HEK293 (cell line): ENCODE measurements around the gene LIN52.

Experiments used
- CTCF ChIA-PET: fragments of 350-600 bp; formaldehyde crosslinking; extraction: SDS; loops from one replicate; lab custom pipeline; 2021; ENCODE audit warnings: antibody characterized with exemption; lab: Yijun Ruan, JAX
- POLR2A ChIA-PET: fragments of 300-600 bp; formaldehyde crosslinking; extraction: SDS; loops from one replicate; lab custom pipeline; 2020; ENCODE audit warnings: antibody characterized with exemption, inconsistent platforms; lab: Yijun Ruan, JAX
- H3K27ac ChIP-seq: fragments of 200-500 bp; sonication (Bioruptor generic); 2 replicates; pipeline ENCODE4 v1.5.1; 2014; ENCODE audit warnings: low read depth, low read length, control low read depth, inconsistent platforms; ENCODE audit errors: extremely low read depth
- H3K36me3 ChIP-seq, 2 experiments: fragments of 200-500 bp in 1 of 2; sonication (Bioruptor generic) in 1 of 2; 1 replicate in 1 of 2; 2 replicates in 1 of 2; pipeline ENCODE4 v1.5.1; 2014 to 2017; ENCODE audit warnings: inconsistent platforms in 2 of 2, low read length in 2 of 2; ENCODE audit not compliant: control insufficient read depth in 2 of 2, insufficient read depth in 1 of 2
- H3K4me1 ChIP-seq: fragments of 200-500 bp; sonication (Bioruptor generic); 2 replicates; pipeline ENCODE4 v1.5.1; 2014; ENCODE audit warnings: mild to moderate bottlenecking, low read length, inconsistent platforms; ENCODE audit not compliant: control insufficient read depth, insufficient read depth
- H3K4me3 ChIP-seq: 2 replicates; pipeline ENCODE4 v1.5.1; 2011; ENCODE audit warnings: low read depth, mild to moderate bottlenecking, control low read depth, low read length, moderate library complexity
- H3K9me3 ChIP-seq: fragments of 200-500 bp; sonication (Bioruptor generic); 2 replicates; pipeline ENCODE4 v1.5.1; 2014; ENCODE audit warnings: low read depth, low read length, inconsistent platforms; ENCODE audit not compliant: control insufficient read depth, insufficient read depth
- HOXA7 ChIP-seq: sonication (generic); formaldehyde crosslinking; IDR thresholded peaks from 2 replicates; pipeline ENCODE4 v1.8.1; 2022; ENCODE audit warnings: missing genetic modification reagents, borderline replicate concordance
- HOXD13 ChIP-seq: sonication (generic); formaldehyde crosslinking; IDR thresholded peaks from 2 replicates; pipeline ENCODE4 v1.8.0; 2022; ENCODE audit warnings: missing genetic modification reagents, borderline replicate concordance
- SP2 ChIP-seq: fragments of 450-650 bp; formaldehyde crosslinking; IDR thresholded peaks from 2 replicates; pipeline ENCODE4 v1.5.1; 2016; ENCODE audit warnings: missing biosample characterization, missing genetic modification characterization
- SP7 ChIP-seq: fragments of 450-650 bp; formaldehyde crosslinking; IDR thresholded peaks from 2 replicates; pipeline ENCODE4 v1.5.1; 2016; ENCODE audit warnings: missing biosample characterization, missing genetic modification characterization
- WT1 ChIP-seq: fragments of 450-650 bp; formaldehyde crosslinking; IDR thresholded peaks from 2 replicates; pipeline ENCODE4 v1.5.1; 2016; ENCODE audit warnings: missing biosample characterization, missing genetic modification characterization
- ZBTB21 ChIP-seq: fragments of 450-650 bp; formaldehyde crosslinking; IDR thresholded peaks from 2 replicates; pipeline ENCODE4 v1.5.1; 2017; ENCODE audit warnings: missing biosample characterization, missing genetic modification characterization
- ZEB2 ChIP-seq: fragments of 450-650 bp; formaldehyde crosslinking; IDR thresholded peaks from 2 replicates; pipeline ENCODE4 v1.5.1; 2016; ENCODE audit warnings: missing biosample characterization, missing genetic modification characterization
- ZNF211 ChIP-seq: fragments of 450-650 bp; formaldehyde crosslinking; IDR thresholded peaks from 2 replicates; pipeline ENCODE4 v1.5.1; 2016; ENCODE audit warnings: low read depth, missing biosample characterization, missing genetic modification characterization
- ZNF266 ChIP-seq: fragments of 450-650 bp; formaldehyde crosslinking; IDR thresholded peaks from 2 replicates; pipeline ENCODE4 v1.5.1; 2016; ENCODE audit warnings: missing biosample characterization, missing genetic modification characterization, low read depth
- ZNF274 ChIP-seq, 2 experiments: fragments of 200-500 bp in 1 of 2; fragments of 450-650 bp in 1 of 2; sonication (Bioruptor generic) in 1 of 2; formaldehyde crosslinking in 1 of 2; IDR thresholded peaks; 2 replicates each; pipeline versions ENCODE4 v1.5.1 to v1.6.1; 2014 to 2016; ENCODE audit warnings: borderline replicate concordance in 1 of 2, inconsistent platforms in 1 of 2, low read length in 1 of 2, missing biosample characterization in 1 of 2, missing genetic modification characterization in 1 of 2
- ZNF302 ChIP-seq: fragments of 450-650 bp; formaldehyde crosslinking; IDR thresholded peaks from 2 replicates; pipeline ENCODE4 v1.5.1; 2016; ENCODE audit warnings: missing biosample characterization, missing genetic modification characterization, low read depth
- ZNF391 ChIP-seq: fragments of 450-650 bp; formaldehyde crosslinking; IDR thresholded peaks from 2 replicates; pipeline ENCODE4 v1.5.1; 2016; ENCODE audit warnings: low read depth, missing biosample characterization, missing genetic modification characterization, borderline replicate concordance
- ZNF394 ChIP-seq: fragments of 450-650 bp; formaldehyde crosslinking; IDR thresholded peaks from 2 replicates; pipeline ENCODE4 v1.5.1; 2016; ENCODE audit warnings: missing biosample characterization, missing genetic modification characterization, mild to moderate bottlenecking, moderate library complexity, borderline replicate concordance
- ZNF529 ChIP-seq: fragments of 450-650 bp; formaldehyde crosslinking; IDR thresholded peaks from 2 replicates; pipeline ENCODE4 v1.5.1; 2017; ENCODE audit warnings: missing genetic modification characterization, missing biosample characterization; ENCODE audit not compliant: insufficient replicate concordance
- ZNF560 ChIP-seq: fragments of 450-650 bp; formaldehyde crosslinking; IDR thresholded peaks from 2 replicates; pipeline ENCODE4 v1.5.1; 2017; ENCODE audit warnings: missing biosample characterization, missing genetic modification characterization, borderline replicate concordance
- ZNF580 ChIP-seq: fragments of 450-650 bp; formaldehyde crosslinking; IDR thresholded peaks from 2 replicates; pipeline ENCODE4 v1.5.1; 2016; ENCODE audit warnings: missing biosample characterization, missing genetic modification characterization
- ZNF645 ChIP-seq: fragments of 450-650 bp; formaldehyde crosslinking; IDR thresholded peaks from 2 replicates; pipeline ENCODE4; 2016; ENCODE audit warnings: missing biosample characterization, missing genetic modification characterization
- ZNF664 ChIP-seq: fragments of 450-650 bp; formaldehyde crosslinking; IDR thresholded peaks from 2 replicates; pipeline ENCODE4 v1.5.1; 2016; ENCODE audit warnings: missing biosample characterization, missing genetic modification characterization
- ZNF747 ChIP-seq: fragments of 450-650 bp; formaldehyde crosslinking; IDR thresholded peaks from 2 replicates; pipeline ENCODE4 v1.5.1; 2016; ENCODE audit warnings: missing biosample characterization, missing genetic modification characterization
- ZNF768 ChIP-seq: fragments of 450-650 bp; formaldehyde crosslinking; IDR thresholded peaks from 2 replicates; pipeline ENCODE4 v1.5.1; 2018; ENCODE audit warnings: missing biosample characterization, mild to moderate bottlenecking, missing genetic modification characterization
- ZNF843 ChIP-seq: fragments of 450-650 bp; formaldehyde crosslinking; IDR thresholded peaks from 2 replicates; pipeline ENCODE4 v1.5.1; 2016; ENCODE audit warnings: missing biosample characterization, missing genetic modification characterization
- ZSCAN16 ChIP-seq: fragments of 450-650 bp; formaldehyde crosslinking; IDR thresholded peaks from 2 replicates; pipeline ENCODE4 v1.5.1; 2016; ENCODE audit warnings: missing biosample characterization, missing genetic modification characterization
- TF ChIP-seq, protein P1 (sequence below): fragments of 450-650 bp; formaldehyde crosslinking; IDR thresholded peaks from 2 replicates; pipeline ENCODE4 v1.5.1; 2016; ENCODE audit warnings: missing biosample characterization, missing genetic modification characterization
- TF ChIP-seq, protein P2 (sequence below): fragments of 450-650 bp; formaldehyde crosslinking; conservative IDR thresholded peaks from 2 replicates; pipeline ENCODE4 v1.5.1; 2016; ENCODE audit warnings: low read depth, missing biosample characterization, missing genetic modification characterization

LIN52 gene

DNA sequence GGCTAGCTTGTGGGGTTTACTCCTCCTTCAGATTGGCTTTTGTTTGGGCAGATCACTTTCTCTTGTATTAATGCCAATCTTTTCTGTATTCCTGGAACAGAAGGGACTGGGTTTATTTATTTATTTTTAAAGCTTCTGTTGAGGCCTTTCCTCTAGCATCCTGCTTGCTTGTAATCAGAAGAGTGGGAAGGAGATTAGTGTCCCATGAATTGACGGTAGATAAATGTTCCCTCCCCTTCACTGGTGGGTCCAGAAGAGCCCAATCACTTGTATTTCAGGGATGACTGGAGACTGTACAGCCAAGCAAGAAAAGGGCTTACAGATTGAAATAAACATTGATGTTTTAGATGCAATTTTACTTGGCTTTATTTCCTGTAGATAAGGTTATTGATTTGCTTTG lies 71.0 kb downstream of the LIN52 start (continued):
- no peak for TF ChIP-seq ZNF560 (tag by site-specific recombination)
- no peak for TF ChIP-seq ZNF645 (tag by site-specific recombination)
- TF ChIP-seq ZNF580 (tag by site-specific recombination) = no peak
- TF ChIP-seq SP2 = no peak
- no peak for TF ChIP-seq ZEB2 (tag by site-specific recombination)
- TF ChIP-seq ZNF768 (tag by site-specific recombination) = no peak
- TF ChIP-seq, all 188 proteins: peak for 0

DNA sequence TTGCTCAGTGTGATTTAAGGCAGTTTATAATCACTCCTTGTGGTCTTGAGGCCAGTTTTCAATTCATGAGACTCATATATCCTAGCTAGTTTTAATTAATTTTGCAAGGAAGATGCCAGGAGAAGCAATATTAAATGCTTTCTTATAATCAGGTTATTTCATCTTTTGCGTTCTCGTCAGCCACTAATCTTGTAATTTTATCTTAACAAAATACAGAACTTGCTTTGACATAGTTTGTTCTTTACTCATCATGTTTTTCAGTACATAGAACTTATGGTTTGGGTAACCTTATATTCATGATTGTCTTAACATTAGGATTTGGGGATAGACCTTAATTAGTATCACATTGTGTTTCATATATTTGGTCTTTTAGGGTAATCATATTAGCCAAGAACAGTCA lies 76.0 kb downstream of the LIN52 start:
- Histone ChIP-seq H3K36me3 (peaks cover 0 to 3% of the 10 kb centered on the region in 2 experiments; a peak in 1 of 3 replicates), H3K4me1 (0 out of 2 replicates have a peak, but pooled peaks cover 3% of the 10 kb centered on the region), H3K27ac (no peak overlapping the region), H3K4me3 (no peak overlapping the region), H3K9me3 (no peaks in the 10 kb centered on the region)
- TF ChIP-seq WT1 (tag by site-specific recombination) (no peak), SP7 (tag by site-specific recombination) (no peak), ZNF843 (tag by site-specific recombination) (no peak), ZNF529 (no peak), ZNF391 (tag by site-specific recombination) (no peak), ZSCAN16 (no peak), ZNF394 (no peak), ZNF747 (tag by site-specific recombination) (no peak), ZNF302 (tag by site-specific recombination) (no peak), HOXA7 (CRISPR knock-in tag) (no peak), ZNF560 (tag by site-specific recombination) (no peak), HOXD13 (CRISPR knock-in tag) (no peak), ZBTB21 (tag by site-specific recombination) (no peak), ZNF274 (IDR thresholded peaks at IDR 0.05; ENCODE audit: low read length) (no peak), ZNF274 (tag by site-specific recombination; IDR thresholded peaks at IDR 0.05; ENCODE audit: borderline replicate concordance) (no peak), ZNF211 (tag by site-specific recombination) (no peak), ZNF664 (no peak), ZNF266 (tag by site-specific recombination) (no peak)
- TF ChIP-seq, protein P1, sequence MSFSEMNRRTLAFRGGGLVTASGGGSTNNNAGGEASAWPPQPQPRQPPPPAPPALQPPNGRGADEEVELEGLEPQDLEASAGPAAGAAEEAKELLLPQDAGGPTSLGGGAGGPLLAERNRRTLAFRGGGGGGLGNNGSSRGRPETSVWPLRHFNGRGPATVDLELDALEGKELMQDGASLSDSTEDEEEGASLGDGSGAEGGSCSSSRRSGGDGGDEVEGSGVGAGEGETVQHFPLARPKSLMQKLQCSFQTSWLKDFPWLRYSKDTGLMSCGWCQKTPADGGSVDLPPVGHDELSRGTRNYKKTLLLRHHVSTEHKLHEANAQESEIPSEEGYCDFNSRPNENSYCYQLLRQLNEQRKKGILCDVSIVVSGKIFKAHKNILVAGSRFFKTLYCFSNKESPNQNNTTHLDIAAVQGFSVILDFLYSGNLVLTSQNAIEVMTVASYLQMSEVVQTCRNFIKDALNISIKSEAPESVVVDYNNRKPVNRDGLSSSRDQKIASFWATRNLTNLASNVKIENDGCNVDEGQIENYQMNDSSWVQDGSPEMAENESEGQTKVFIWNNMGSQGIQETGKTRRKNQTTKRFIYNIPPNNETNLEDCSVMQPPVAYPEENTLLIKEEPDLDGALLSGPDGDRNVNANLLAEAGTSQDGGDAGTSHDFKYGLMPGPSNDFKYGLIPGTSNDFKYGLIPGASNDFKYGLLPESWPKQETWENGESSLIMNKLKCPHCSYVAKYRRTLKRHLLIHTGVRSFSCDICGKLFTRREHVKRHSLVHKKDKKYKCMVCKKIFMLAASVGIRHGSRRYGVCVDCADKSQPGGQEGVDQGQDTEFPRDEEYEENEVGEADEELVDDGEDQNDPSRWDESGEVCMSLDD (tag by site-specific recombination) = no peak
- TF ChIP-seq, protein P2, sequence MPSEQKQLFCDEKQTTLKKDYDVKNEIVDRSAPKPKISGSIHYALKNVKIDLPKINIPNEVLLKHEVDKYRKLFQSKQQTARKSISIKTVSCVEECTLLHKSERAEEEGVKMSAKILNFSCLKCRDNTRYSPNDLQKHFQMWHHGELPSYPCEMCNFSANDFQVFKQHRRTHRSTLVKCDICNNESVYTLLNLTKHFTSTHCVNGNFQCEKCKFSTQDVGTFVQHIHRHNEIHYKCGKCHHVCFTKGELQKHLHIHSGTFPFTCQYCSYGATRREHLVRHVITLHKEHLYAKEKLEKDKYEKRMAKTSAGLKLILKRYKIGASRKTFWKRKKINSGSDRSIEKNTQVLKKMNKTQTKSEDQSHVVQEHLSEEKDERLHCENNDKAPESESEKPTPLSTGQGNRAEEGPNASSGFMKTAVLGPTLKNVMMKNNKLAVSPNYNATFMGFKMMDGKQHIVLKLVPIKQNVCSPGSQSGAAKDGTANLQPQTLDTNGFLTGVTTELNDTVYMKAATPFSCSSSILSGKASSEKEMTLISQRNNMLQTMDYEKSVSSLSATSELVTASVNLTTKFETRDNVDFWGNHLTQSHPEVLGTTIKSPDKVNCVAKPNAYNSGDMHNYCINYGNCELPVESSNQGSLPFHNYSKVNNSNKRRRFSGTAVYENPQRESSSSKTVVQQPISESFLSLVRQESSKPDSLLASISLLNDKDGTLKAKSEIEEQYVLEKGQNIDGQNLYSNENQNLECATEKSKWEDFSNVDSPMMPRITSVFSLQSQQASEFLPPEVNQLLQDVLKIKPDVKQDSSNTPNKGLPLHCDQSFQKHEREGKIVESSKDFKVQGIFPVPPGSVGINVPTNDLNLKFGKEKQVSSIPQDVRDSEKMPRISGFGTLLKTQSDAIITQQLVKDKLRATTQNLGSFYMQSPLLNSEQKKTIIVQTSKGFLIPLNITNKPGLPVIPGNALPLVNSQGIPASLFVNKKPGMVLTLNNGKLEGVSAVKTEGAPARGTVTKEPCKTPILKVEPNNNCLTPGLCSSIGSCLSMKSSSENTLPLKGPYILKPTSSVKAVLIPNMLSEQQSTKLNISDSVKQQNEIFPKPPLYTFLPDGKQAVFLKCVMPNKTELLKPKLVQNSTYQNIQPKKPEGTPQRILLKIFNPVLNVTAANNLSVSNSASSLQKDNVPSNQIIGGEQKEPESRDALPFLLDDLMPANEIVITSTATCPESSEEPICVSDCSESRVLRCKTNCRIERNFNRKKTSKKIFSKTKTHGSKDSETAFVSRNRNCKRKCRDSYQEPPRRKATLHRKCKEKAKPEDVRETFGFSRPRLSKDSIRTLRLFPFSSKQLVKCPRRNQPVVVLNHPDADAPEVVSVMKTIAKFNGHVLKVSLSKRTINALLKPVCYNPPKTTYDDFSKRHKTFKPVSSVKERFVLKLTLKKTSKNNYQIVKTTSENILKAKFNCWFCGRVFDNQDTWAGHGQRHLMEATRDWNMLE (tag by site-specific recombination) = no peak
- ChIA-PET CTCF (interaction anchor here (1.2 kb wide), 1 partner anchor 10 kb away, joined by 5 read pairs; no protein-coding TSS in a partner anchor), POLR2A (no interaction called here)
